Islet of Langerhans (tissue), 1 donor: Measurements from ENCODE around the gene HASPIN.

Experiments used
- FAIRE-seq: peaks from one replicate; lab custom pipeline; 2011; peaks lifted over from hg19 to GRCh38; lab: Jason Lieb, UNC

HASPIN gene

DNA sequence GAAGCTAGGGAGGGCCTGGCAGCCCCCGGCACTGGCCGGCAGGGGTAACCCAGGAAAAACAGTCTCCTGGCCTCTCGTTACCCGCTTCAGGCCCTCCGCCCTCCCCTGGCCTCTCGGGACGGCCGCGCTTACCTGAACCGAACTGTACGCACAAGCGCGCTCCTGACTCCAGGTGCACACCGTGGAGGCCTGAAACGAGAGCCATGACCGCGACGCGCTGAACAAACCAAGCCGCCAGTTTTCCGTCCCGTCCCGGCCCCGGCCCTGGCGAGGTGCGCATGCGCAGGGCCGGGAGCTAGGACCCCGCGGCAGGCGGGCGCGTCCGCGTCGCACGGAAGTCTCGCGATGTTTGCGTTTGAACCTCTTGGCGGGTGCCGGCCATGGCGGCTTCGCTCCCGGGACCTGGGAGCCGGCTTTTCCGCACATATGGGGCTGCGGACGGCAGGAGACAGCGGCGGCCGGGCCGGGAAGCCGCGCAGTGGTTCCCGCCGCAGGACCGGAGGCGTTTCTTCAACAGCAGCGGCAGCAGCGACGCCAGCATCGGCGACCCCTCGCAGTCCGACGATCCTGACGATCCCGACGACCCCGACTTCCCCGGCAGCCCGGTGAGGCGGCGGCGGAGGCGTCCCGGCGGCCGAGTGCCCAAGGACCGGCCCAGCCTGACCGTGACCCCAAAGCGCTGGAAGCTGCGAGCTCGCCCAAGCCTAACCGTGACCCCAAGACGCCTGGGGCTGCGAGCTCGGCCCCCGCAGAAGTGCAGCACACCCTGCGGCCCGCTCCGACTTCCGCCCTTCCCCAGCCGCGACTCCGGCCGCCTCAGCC is at the start of gene HASPIN:
TSS of gene HASPIN (plus strand) at position 348 of the 822 bp plus-strand sequence. CDS start at position 381, 33 bp downstream.
- no peak for FAIRE-seq

DNA sequence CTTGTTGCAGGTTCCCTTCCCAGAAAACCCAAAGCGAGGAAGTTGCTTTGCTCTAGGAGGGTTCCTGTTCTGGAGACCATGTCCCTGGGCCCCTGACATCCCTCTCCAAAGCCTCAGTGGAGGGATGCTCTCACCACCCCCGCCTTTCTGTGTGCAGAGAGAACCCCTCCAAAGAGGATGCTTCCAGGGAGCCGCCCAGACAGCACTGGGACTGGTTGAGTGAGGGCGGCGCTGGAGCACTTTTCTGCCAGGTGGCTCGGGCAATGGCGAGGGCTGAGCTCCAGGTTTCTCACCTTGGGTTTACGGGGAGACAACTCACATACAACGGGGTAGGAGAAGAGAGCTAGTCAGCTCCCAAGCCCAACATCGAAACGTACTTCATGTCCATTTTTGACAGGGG is 47.8 kb upstream of the HASPIN start:
- no peak for FAIRE-seq

DNA sequence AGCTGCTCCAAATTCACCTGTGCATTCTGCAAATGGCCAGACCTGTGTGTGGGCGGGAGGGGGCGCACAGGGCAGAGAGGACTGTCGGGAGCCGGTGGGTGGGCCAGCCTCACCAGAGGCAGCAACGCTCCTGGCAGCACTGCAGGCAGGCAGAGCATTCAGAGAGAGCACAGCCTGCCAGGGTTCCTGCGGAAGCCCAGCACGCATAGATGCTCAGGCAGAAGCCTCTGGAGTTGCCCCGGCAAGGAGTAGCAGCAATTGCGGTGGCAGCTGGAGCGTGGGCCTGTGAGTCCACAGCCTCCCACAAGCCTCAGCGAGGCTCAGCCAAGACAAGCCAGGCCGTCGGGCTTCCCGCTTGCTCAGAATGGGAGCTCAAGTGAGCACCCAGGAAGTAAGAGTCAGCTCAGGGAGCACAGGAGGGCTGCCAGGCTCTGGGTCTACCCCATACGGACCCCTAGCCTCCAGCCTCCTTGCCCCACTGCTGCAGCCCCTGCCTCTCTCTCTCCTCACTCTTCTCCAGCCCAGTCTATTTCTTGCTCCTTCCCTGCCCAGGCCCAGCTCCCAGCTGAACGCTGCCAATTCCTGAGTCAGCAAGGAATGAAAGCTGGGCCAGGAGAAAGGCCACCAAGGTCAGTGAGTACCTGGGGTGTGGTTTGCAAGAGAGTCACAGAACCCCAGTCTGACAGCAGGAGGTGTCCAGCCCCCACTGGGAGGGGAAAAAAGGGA is 45.4 kb upstream of the HASPIN start:
- FAIRE-seq = no peak

DNA sequence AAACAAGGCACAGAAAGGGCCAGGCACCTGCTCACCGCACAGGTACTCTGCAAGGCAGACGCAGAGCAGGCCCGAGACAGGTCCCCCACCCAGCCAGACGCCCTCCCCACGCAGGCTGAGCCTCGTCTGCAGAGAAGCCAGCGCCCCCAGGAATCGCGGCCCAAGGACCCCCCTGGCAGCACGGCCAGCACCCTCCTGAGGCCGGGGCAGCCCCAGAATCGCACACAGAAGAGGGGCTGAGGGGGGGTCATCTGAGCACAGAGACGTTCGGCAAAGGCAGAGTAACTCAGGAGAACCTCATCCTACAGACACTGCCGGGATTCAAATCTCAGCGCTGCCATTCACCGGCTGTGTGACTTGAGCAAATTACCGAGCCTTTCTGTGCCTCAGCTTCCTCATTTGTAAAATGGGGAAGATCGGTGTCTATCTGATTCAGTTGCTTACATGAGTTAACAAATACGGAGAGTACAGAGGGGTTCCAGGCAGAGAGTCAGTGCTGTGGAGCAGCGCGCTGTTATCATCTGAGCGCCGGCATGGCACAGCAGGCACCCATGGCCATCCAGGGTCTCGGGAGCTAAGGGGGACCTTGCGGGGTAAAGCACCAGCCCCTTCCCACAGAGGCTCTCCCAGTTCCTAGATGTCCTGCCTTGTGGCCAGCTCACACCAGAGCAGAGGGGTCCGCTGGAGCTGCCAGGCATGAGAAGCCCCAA is 44.7 kb upstream of the HASPIN start:
- no peak for FAIRE-seq

DNA sequence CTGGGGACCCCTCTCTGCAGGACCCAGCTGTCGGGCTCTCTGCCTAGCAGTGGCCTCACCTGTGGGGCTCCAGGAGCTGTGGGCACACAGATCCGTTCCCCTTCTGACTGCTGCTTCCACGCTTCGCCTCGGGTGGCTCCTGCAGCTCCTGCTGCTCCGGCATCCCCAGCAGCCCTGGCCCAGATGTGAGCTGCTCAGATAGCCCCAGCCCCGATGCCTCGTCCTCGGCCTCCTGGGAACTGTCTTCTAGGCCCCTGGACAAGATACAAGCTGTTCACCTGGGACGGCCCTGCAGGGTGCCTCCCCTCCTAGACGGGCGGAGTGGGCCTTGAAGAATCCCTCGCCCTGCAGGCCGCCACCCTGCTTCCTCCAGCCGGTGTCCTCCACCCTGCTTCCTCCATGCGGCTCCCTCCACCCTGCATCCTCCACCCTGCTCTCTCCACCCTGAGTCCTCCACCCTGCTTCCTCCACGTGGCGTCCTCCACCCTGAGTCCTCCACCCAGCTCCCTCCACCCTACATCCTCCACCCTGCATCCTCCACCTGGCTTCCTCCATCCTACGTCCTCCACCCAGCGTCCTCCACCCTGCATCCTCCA is 44.1 kb upstream of the HASPIN start:
- no peak for FAIRE-seq

DNA sequence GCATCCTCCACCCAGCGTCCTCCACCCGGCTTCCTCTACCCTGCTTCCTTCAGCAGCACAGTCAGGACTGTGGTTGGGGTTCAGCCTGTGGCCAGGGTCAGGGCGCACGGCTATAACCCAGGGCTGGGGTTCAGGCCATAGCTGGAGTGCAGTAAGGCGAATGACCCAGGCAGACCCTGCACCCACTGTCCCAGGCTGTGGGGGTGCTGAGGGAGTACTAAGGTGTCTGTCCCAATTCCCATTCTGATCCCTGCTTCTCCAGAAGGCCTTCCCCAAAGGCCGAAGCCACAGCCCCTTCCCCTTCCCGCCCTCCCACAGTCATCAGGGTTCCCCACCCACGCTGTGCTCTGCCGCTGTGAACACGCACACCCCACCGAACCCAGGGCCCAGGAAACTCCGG is 42.6 kb upstream of the HASPIN start:
- no peak for FAIRE-seq

DNA sequence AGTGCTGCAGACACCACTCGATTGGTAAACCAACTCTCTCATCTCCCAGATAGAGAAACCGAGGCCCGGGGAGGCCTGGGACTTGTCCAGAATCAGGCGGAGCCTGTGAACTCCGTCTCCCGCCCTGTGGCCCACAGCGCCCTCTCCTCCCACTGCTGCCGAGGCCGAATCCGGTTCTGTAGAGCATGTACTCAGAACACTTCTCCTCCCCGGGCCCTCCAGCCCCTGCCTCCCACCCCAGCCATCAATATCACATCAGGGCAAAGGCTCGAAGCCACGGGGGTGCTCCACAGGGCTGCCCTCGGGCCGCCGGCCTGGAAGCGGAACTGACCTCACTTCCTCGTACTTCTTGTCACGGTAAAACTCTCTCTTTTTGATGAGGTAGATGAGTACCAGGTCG is 42.1 kb upstream of the HASPIN start:
- no peak for FAIRE-seq

DNA sequence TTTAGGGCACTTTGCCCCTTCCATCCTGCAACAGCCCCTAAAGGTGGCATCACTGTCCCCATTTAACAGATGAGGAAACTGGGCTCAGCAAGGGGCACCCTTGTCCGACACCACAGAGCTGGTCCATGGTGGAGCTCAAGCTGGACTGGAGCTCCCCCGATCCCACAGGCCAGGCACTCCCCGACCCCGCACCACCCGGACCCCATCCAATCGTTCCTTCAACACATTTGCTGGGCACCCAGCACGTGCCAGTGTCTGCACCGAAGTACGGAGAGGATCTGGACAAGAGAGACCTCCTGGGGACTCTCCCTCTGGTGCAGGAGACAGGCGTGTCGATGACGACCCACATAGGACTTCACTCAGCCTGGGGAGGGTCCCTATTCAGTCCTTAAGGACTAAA is 41.7 kb upstream of the HASPIN start:
- FAIRE-seq = no peak

DNA sequence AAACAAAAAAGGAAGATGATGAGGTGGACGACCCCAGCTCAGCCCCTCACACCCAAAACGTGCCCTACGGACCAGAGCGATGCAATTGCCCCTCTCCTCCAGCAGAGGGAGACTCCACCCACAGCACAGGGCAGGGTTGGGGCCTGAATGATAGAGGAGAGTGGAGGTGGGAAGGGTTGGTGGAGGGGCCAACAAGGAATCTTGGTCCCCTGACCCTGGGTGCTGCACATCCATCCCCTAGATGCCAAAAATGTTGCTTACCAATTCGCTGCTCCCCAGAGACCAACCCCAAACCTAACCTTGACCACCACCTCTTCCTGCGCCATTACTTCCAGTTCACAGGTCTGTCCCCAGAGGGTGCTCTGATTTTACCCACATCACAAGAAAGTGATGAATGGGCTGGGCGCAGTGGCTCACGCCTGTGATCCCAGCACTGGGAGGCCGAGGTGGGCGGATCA is 40.6 kb upstream of the HASPIN start:
- no peak for FAIRE-seq

DNA sequence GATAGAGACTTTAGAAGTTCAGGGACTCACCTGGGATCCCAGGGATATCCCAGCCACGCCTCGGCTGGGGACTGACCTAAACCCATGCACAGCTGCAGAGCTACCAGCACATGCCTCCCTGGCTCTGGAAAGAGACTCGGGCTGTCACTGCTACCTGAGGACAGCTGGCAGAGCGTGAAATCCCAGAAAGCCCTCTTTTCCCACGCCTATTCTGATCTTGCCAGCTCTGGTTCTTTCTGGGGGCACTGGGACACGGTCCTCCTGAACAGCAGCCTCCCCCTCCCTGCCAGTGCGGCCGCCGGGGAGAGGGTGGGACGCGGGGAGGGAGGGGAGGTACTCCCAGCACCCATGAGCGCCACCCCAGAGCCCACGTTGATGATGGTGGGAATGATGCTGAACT is 38.5 kb upstream of the HASPIN start:
- FAIRE-seq = no peak

DNA sequence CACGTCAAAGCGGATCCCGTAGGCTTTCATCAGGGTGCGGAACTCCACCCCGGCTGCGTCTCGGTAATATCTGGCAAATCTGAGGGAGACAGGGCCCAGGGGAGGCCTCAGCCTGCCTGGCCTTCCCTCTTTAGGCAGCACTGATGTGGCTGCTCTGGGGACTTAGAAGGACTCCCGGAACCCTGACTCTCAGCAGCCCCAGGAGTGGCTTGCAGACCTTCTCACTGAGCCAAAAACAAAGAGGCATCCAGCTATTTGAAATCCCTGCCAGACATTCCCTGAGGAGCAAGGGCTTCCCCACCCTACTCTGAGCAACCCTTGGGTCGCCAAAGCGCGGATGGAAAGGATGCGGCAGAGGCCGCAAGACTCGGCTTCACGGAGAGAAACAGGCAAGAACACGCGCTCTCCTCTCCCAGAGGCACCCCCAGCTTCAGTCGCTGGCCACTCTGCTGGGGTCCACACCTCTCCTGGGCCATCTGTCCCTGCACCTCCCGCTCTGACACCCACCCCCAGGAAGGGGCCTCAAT is 35.6 kb upstream of the HASPIN start:
- no peak for FAIRE-seq

DNA sequence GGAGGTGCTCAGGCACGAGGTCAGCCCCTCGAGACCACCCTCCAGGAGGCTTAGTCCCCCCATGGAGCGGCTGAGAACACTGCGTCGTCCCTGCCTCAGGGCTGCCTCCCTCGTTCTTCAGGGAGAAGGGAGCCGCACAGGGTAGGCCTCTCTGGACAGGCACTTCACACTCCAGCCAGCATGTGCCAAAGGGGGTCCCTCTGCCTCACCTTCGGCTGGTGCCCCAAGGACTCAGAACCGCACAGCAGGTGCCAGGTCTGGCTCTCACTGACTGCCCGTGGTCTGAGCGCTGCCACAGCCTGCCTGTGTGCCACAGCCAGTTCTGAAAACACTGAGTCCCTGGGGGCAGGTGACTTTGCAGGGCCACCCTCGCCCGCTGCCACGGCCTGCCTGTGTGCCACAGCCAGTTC is 34.8 kb upstream of the HASPIN start:
- FAIRE-seq = no peak

DNA sequence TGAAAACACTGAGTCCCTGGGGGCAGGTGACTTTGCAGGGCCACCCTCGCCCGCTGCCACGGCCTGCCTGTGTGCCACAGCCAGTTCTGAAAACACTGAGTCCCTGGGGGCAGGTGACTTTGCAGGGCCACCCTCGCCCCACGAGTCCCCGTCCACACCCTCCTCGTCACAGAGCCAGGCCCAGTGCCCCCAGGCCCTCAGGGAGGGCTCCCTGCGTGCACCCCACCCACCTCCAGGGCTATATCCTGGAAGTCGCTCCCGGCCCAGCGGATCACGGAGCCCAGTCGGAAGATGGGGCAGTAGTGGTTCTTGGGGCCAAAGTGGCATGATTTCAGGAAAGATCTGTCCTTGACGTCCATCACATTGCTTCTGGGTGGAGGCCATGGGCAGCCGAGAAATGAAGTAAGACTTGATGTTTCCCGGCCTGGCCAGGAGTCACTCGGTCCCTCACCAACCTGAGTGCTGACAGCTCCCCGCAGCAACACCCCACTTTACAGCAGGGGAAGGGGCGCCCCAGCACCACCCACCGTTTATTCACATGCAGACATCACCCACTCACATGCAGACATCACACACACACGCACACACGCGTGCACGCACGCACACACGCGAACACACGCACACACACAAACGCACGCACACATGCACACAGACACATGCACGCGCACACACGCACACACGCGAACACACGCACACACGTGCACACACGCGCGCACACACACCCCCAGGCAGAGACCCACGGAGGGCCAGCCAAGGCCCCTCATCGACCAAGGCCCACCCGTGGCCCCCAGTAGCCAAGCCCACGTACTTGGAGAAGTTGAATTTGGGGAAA is 34.2 kb upstream of the HASPIN start:
- FAIRE-seq = no peak

DNA sequence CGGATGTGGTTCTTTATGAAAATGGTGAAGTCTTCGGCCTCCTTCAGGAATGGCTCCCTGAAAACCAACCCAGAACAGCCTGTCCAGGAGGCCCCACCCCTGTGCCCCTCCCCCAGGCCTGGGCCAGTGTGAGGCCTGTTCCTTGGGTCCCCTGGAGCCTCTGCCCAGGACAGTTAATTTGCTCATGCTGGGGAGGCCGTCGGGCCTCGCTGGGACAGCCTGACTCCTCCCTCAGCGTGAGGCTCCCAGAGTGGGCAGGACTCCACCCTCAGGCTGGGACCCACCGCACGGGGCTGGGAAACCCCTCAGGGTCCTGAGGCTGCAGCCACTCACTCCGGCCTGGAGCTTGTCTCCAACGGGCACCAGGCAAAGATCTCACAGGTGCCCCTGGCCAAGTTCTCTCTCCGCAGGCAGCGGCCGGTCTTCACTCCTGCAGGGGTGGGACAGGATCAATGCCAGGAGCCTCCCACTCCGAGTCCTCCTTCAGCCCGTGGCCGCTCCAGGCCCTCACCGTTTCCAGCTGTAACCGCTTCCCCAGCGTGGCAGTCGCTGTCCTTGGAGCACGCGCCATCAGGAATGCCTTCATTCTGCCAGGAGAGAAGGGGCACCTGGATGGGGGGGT is 33.5 kb upstream of the HASPIN start:
- no peak for FAIRE-seq

DNA sequence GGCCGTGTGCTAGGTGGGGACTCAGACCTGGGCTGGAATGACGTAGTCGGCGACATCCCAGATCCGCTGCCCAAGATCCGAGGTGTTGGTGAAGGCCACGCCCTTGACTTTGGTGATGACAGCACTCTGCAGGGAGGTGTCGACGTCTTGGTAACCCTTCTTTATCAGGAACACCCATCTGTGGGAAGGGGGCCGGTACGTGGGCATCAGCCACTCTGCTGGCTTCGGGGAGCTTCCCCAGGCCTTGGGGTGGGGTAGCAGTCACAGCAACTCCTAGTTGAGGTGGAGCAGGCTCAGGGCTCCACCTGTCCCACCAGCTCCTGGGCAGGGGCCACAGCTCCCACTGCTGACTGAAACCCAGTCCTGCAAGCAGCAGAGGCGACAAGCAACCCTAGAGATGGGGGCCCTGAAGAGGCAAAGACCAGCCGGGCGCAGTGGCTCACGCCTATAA is 32.1 kb upstream of the HASPIN start:
- no peak for FAIRE-seq

DNA sequence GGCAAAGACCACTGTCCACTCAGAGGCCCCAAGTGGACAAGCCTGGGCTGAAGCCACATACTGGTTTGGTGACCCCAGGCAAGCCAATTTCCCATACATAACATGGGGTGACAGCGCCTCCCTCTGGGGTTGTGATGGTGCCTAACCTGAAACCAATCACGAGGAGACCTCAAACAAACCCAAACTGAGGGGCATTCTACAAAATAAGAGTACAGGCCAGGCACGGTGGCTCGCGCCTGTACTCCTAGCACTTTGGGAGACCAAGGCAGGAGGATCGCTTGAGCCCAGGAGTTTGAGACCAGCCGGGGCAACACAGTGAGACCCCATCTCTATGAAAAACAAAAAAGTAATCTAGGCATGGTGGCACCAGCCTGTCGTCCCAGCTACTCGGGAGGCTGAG is 31.4 kb upstream of the HASPIN start:
- FAIRE-seq = no peak

DNA sequence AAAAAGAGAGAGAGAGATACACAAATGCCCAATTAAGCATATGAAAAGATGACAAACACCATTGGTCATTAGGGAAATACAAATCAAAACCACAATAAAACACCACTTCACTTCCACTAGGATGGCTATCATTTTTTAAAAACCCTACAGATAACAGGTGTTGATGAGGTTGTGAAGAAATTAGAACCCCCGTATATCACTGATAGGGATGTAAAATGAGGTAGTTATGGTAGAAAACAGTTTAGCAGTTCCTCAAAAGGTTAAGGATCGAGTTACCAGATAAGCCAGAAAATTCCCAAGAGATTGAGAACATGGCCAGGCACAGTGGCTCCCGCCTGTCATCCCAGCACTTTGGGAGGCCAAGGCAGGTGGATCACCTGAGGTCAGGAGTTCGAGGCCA is 30.6 kb upstream of the HASPIN start:
- FAIRE-seq = no peak

DNA sequence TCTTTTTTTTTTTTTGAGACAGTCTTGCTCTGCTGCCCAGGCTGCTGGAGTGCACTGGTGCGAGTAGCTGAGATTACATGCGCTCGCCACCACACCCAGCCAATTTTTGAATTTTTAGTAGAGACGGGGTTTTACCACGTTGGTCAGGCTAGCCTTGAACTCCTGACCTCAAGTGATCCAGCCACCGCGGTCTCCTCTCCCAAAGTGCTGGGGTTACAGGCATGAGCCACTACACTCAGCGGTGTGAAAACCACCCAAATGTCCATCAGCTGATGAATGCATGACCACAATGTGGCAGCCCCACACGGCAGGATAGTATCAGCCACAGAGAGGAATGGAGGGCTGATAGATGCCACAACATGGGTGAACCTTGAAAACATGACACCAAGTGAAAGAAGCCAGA is 29.9 kb upstream of the HASPIN start:
- no peak for FAIRE-seq

DNA sequence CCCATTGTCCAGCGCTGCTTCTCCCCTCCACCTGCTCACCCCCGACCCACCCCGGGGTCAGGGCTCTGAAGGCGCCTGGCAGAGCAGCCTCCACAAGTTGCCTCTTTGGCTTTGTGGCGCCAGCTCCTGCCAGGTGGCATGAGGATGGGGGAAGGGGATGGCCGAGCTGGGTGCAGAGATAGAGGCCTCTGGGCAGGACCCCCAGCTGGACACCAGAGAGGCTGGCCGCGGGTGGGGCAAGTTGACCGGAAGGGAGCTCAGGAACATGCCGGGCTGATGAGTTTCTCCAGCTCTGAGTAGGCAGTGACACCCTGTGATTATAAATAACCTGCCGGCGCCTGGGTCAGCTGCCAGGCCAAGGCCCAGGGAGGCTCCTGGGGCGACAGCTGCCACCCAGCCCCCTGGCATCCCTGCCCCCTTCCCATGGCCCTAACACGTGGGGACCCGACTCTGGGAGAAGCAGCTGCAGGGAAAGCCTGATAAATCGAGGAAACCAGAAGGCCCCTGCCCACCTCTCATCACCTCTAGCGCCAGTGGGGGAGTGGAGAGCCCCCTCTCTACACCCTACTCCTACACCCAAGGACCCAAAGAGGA is 28.5 kb upstream of the HASPIN start:
- FAIRE-seq = no peak

DNA sequence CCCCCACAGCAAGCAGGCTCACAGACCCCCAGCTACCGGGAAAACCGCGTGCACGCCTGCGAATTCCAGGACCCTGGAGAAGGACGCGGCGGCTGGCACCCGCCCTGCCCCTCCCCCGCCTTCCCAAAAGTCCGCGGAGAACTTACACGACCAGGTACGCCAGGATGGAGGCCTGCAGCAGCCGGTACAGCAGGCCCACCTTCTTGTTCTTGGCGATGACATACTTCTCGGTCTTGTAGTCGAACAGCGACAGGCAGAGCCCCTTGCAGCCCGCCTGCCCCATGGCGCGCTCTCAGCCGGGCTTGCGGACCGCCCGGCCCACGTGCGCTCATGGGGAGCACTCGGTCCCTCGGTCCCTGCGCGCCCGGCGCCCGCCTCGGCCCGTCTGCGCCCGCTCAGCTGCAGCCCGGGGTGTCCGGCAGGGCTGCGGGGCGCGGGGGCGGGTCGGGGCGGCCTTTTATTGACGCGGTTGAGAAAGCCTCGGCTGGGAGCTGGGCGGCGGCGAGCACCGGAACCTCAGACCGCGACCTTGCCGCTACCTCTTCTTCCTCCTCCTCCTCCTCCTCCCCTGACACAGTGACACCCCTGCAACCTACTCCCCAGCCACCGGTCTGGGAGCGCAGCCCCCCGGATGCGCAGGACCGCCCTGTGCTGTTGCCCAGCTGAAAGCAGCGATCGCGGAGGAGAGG is 27.8 kb upstream of the HASPIN start, which contains the start of gene P2RX5:
TSS of gene P2RX5 (minus strand) at position 433 of the 689 bp plus-strand sequence. CDS start at position 283, 150 bp downstream.
- FAIRE-seq = no peak
